SU-DHL-6 (cell line): ENCODE measurements around the gene EPHA6.

Experiments used
- H2AFZ ChIP-seq: fragments of 200-600 bp; sonication (generic); 2 replicates; pipeline ENCODE4 v1.6.1; 2014; ENCODE audit warnings: low read depth, mild to moderate bottlenecking, moderate library complexity, mixed read lengths, antibody characterized with exemption, low read length; ENCODE audit not compliant: severe bottlenecking
- H3F3A ChIP-seq: fragments of 200-600 bp; shearing (Covaris generic); 2 replicates; pipeline ENCODE4 v1.6.0; 2016; ENCODE audit warnings: antibody characterized with exemption, mild to moderate bottlenecking; ENCODE audit not compliant: insufficient read depth
- H3K27ac ChIP-seq: fragments of 200-600 bp; sonication (generic); 2 replicates; pipeline ENCODE4 v1.5.1; 2016; ENCODE audit warnings: low read depth, mild to moderate bottlenecking, low read length, moderate library complexity, mixed read lengths
- H3K27me3 ChIP-seq: fragments of 200-600 bp; sonication (generic), shearing (Covaris generic); 2 replicates; pipeline ENCODE4 v1.6.0; 2014; ENCODE audit warnings: mild to moderate bottlenecking, low read length
- H3K36me3 ChIP-seq: fragments of 200-600 bp; sonication (generic); 2 replicates; pipeline ENCODE4 v1.6.1; 2014; ENCODE audit warnings: mild to moderate bottlenecking, low read length, mixed read lengths
- H3K4me2 ChIP-seq: fragments of 300-600, 200-600 bp; shearing (Covaris generic), sonication (generic); 2 replicates; pipeline ENCODE4 v1.6.0; 2014; ENCODE audit warnings: low read length, low read depth, mild to moderate bottlenecking; ENCODE audit not compliant: poor library complexity, severe bottlenecking
- H3K4me3 ChIP-seq: fragments of 200-600 bp; sonication (generic); 2 replicates; pipeline ENCODE4 v1.5.1; 2014; ENCODE audit warnings: antibody characterized with exemption, low read length, mild to moderate bottlenecking, mixed read lengths; ENCODE audit not compliant: insufficient read depth, poor library complexity, severe bottlenecking
- H3K79me2 ChIP-seq: fragments of 200-600 bp; sonication (generic); 2 replicates; pipeline ENCODE4 v1.6.1; 2014; ENCODE audit warnings: mild to moderate bottlenecking, low read length, moderate library complexity; ENCODE audit not compliant: insufficient read depth
- H3K9ac ChIP-seq: fragments of 200-600 bp; sonication (generic); 2 replicates; pipeline ENCODE4 v1.7.0; 2014; ENCODE audit warnings: mild to moderate bottlenecking, low read length
- H3K9me2 ChIP-seq: fragments of 200-600 bp; sonication (generic); replicated peaks from 2 replicates; pipeline ENCODE4 v1.6.1; 2014; ENCODE audit warnings: low read length; ENCODE audit not compliant: insufficient read depth
- H3K9me3 ChIP-seq: fragments of 200-600 bp; sonication (generic); 2 replicates; pipeline ENCODE4 v1.6.1; 2014; ENCODE audit warnings: low read length, mixed read lengths; ENCODE audit not compliant: insufficient read depth
- H4K20me1 ChIP-seq: fragments of 200-600 bp; sonication (generic); 2 replicates; pipeline ENCODE4 v1.6.1; 2014; ENCODE audit warnings: low read depth, mild to moderate bottlenecking, antibody characterized with exemption, low read length, moderate library complexity, mixed read lengths
- EZH2phosphoT487 ChIP-seq: fragments of 200-600 bp; sonication (generic), shearing (Covaris generic); conservative IDR thresholded peaks from 2 replicates; pipeline ENCODE4 v1.6.1; 2018; ENCODE audit warnings: mild to moderate bottlenecking, antibody characterized with exemption, low read length, moderate library complexity, mixed read lengths
- TF ChIP-seq, protein P1 (sequence below): fragments of 200-600 bp; sonication (generic); IDR thresholded peaks from one replicate; pipeline ENCODE4 v1.5.1; 2017; ENCODE audit warnings: antibody characterized with exemption, mild to moderate bottlenecking, low read length, moderate library complexity; ENCODE audit not compliant: insufficient read depth, poor library complexity, severe bottlenecking

The EPHA6 gene

DNA sequence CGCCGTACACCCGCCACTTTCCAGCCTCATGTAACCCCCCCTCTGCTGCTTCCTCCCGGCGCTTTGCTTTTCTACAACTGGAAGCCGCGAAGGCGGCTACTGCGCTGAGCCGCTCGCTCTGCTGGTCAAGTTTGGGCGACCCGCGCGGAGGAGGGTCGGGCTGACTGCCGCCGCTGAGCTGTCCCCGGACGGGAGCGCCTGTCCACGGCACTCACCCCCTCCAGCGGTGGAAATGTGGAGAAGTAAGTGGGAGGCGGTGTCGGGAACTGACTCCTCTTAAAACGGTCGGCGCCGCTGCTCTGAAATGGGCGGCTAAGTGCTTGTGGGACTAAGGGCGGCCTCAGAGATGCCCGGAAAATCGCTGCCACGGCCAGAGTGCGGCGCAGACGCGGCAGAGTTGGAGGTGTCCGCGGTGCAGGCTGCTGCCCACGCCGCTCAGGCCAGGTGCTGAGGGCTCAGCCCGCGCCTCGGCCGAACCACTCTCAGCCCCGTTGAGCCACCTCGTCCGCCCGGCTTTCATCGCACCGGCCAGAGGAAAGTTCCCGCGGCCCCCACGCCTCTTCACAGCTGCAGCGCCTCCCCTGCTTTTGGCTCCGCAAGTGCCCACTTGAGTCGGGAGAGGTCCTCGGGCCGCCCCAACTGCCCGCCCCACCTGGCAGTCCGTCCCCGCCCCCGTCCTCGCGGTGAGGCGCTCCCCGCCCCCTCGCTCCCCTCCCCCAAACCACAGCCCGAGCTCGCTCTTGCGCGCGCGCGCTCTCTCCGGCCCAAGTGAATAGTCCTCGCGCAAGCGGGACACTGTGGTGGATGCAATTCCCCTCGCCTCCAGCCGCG, at the start of gene EPHA6:
Gene EPHA6 (plus strand): TSS at position 775 of the 831 bp plus-strand sequence.
- Histone ChIP-seq H3K4me2 (no peak within 1 kb of the TSS), H3K9me3 (no peaks in the 10 kb centered on the region), H3F3A (no peaks in the 10 kb centered on the region), H3K27ac (no peak within 1 kb of the TSS), H4K20me1 (no peaks in the 10 kb centered on the region), H2AFZ (no peak within 1 kb of the TSS), H3K9me2 (no peaks in the 10 kb centered on the region), H3K36me3 (no peaks in the 10 kb centered on the region), H3K79me2 (no peaks in the 10 kb centered on the region), H3K4me3 (no peak within 1 kb of the TSS), H3K27me3 (no peaks in the 10 kb centered on the region), H3K9ac (no peak within 1 kb of the TSS)
- TF ChIP-seq, protein P1, sequence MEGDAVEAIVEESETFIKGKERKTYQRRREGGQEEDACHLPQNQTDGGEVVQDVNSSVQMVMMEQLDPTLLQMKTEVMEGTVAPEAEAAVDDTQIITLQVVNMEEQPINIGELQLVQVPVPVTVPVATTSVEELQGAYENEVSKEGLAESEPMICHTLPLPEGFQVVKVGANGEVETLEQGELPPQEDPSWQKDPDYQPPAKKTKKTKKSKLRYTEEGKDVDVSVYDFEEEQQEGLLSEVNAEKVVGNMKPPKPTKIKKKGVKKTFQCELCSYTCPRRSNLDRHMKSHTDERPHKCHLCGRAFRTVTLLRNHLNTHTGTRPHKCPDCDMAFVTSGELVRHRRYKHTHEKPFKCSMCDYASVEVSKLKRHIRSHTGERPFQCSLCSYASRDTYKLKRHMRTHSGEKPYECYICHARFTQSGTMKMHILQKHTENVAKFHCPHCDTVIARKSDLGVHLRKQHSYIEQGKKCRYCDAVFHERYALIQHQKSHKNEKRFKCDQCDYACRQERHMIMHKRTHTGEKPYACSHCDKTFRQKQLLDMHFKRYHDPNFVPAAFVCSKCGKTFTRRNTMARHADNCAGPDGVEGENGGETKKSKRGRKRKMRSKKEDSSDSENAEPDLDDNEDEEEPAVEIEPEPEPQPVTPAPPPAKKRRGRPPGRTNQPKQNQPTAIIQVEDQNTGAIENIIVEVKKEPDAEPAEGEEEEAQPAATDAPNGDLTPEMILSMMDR, result no peak
- TF ChIP-seq EZH2phosphoT487, result no peak

GRCh38 chr3:96776818-96777217, 37.6 kb upstream of the EPHA6 start:
- Histone ChIP-seq H3K4me2 (no peak overlapping the region), H3F3A (no peaks in the 10 kb centered on the region), H3K9ac (no peak overlapping the region), H3K9me3 (peaks cover 5% of the 10 kb centered on the region; the same call in 1 of the 2 replicates), H4K20me1 (no peaks in the 10 kb centered on the region), H3K27ac (no peak overlapping the region), H3K4me3 (no peak overlapping the region), H3K36me3 (no peaks in the 10 kb centered on the region), H3K27me3 (no peaks in the 10 kb centered on the region), H3K79me2 (no peaks in the 10 kb centered on the region), H3K9me2 (no peaks in the 10 kb centered on the region), H2AFZ (no peak overlapping the region)
- TF ChIP-seq, protein P1, result no peak

- Histone ChIP-seq H3K4me3 (no peak overlapping the region), H3K9ac (no peak overlapping the region), H4K20me1 (no peaks in the 10 kb centered on the region), H3K79me2 (no peaks in the 10 kb centered on the region), H3K36me3 (no peaks in the 10 kb centered on the region), H3K27ac (no peak overlapping the region), H3K9me3 (no peaks in the 10 kb centered on the region), H3K9me2 (no peaks in the 10 kb centered on the region), H3K4me2 (no peak overlapping the region), H3F3A (no peaks in the 10 kb centered on the region), H3K27me3 (no peaks in the 10 kb centered on the region), H2AFZ (no peak overlapping the region)
- TF ChIP-seq, protein P1, result no peak
- no peak for TF ChIP-seq EZH2phosphoT487
These were observed 34.6 kb upstream of the EPHA6 start for GRCh38 chr3:96779810-96780209.
